ENCODE data around the gene LILRB2.
"Not testable (repeated sequence)": the region's sequence is repeated elsewhere in the genome, so short reads cannot be mapped to it uniquely, and the experiment has no call there.

- TF ChIP-seq, protein P1, sequence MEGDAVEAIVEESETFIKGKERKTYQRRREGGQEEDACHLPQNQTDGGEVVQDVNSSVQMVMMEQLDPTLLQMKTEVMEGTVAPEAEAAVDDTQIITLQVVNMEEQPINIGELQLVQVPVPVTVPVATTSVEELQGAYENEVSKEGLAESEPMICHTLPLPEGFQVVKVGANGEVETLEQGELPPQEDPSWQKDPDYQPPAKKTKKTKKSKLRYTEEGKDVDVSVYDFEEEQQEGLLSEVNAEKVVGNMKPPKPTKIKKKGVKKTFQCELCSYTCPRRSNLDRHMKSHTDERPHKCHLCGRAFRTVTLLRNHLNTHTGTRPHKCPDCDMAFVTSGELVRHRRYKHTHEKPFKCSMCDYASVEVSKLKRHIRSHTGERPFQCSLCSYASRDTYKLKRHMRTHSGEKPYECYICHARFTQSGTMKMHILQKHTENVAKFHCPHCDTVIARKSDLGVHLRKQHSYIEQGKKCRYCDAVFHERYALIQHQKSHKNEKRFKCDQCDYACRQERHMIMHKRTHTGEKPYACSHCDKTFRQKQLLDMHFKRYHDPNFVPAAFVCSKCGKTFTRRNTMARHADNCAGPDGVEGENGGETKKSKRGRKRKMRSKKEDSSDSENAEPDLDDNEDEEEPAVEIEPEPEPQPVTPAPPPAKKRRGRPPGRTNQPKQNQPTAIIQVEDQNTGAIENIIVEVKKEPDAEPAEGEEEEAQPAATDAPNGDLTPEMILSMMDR (IDR thresholded peaks at IDR 0.05), result not testable (repeated sequence)
- not testable (repeated sequence) for TF ChIP-seq POLR2A, EP300 (IDR thresholded peaks at IDR 0.05)
Measured at GRCh38 chr19:54278056-54278455, 2.9 kb downstream of the LILRB2 start.
